Measurements from ENCODE around the gene PIGS.
A peak's percentile ranks its signal among the peaks of the same experiment; 100 is the strongest.

PIGS gene

GRCh38 chr17:28515518-28515917 lies 55.8 kb downstream of the PIGS start:
- H3K4me3 ChIP-seq (ENCODE audit: low read depth, low read length) = no peak overlapping the region
- TF ChIP-seq MYC (IDR thresholded peaks at IDR 0.05; ENCODE audit: low read depth, low read length) (no peak), MAX (IDR thresholded peaks at IDR 0.05; ENCODE audit: low read depth, low read length) (no peak), CTCF (IDR thresholded peaks at IDR 0.05; ENCODE audit: low read depth, low read length) (no peak), POLR2A (IDR thresholded peaks at IDR 0.05; ENCODE audit: extremely low read depth, insufficient read length) (no peak)
- DNase-seq (ENCODE audit: low read depth) = no peak

GRCh38 chr17:28514561-28515002 lies 56.7 kb downstream of the PIGS start:
- no peak for DNase-seq (ENCODE audit: low read depth)
- no peak for TF ChIP-seq CTCF (IDR thresholded peaks at IDR 0.05; ENCODE audit: low read depth, low read length)
- no peak for TF ChIP-seq MAX (IDR thresholded peaks at IDR 0.05; ENCODE audit: low read depth, low read length)
- TF ChIP-seq POLR2A (IDR thresholded peaks at IDR 0.05; ENCODE audit: extremely low read depth, insufficient read length) = no peak
- TF ChIP-seq MYC (IDR thresholded peaks at IDR 0.05; ENCODE audit: low read depth, low read length) = no peak
- no peak overlapping the region for H3K4me3 ChIP-seq (ENCODE audit: low read depth, low read length)

- TF ChIP-seq MYC (IDR thresholded peaks at IDR 0.05; ENCODE audit: low read depth, low read length) (no peak), POLR2A (IDR thresholded peaks at IDR 0.05; ENCODE audit: extremely low read depth, insufficient read length) (no peak), CTCF (IDR thresholded peaks at IDR 0.05; ENCODE audit: low read depth, low read length) (no peak), MAX (IDR thresholded peaks at IDR 0.05; ENCODE audit: low read depth, low read length) (no peak)
- H3K4me3 ChIP-seq (ENCODE audit: low read depth, low read length) = no peak overlapping the region
- no peak for DNase-seq (ENCODE audit: low read depth)
Observed at GRCh38 chr17:28513476-28513875, 57.8 kb downstream of the PIGS start.

GRCh38 chr17:28511858-28512461 lies 59.4 kb downstream of the PIGS start:
- no peak for DNase-seq (ENCODE audit: low read depth)
- no peak for TF ChIP-seq MAX (IDR thresholded peaks at IDR 0.05; ENCODE audit: low read depth, low read length)
- TF ChIP-seq POLR2A (IDR thresholded peaks at IDR 0.05; ENCODE audit: extremely low read depth, insufficient read length) = no peak
- no peak for TF ChIP-seq CTCF (IDR thresholded peaks at IDR 0.05; ENCODE audit: low read depth, low read length)
- no peak for TF ChIP-seq MYC (IDR thresholded peaks at IDR 0.05; ENCODE audit: low read depth, low read length)
- H3K4me3 ChIP-seq (ENCODE audit: low read depth, low read length) = no peak overlapping the region

- DNase-seq (ENCODE audit: low read depth) = peak; percentile 45
- TF ChIP-seq MYC (IDR thresholded peaks at IDR 0.05; ENCODE audit: low read depth, low read length) = no peak
- TF ChIP-seq POLR2A (IDR thresholded peaks at IDR 0.05; ENCODE audit: extremely low read depth, insufficient read length) = no peak
- no peak for TF ChIP-seq MAX (IDR thresholded peaks at IDR 0.05; ENCODE audit: low read depth, low read length)
- no peak for TF ChIP-seq CTCF (IDR thresholded peaks at IDR 0.05; ENCODE audit: low read depth, low read length)
- H3K4me3 ChIP-seq (ENCODE audit: low read depth, low read length) = no peak overlapping the region
Observed at GRCh38 chr17:28509789-28510188, 61.5 kb downstream of the PIGS start.

All from NB4 (cell line).